Calu3 (cell line): ENCODE data around the gene FOXA2. TPM values are rescaled to one million over a fixed set of nuclear protein-coding genes. Genes with fewer than 3 reads are reported as not detected.

Experiments
- BruUV-seq: library from RNA; stranded (reverse); fragments of 400-500 nt; replicated peaks from 2 replicates; lab custom pipeline; 2021; lab: Mats Ljungman, UMichigan
- CTCF ChIA-PET: fragments of 300-600 bp; sonication (Branson Sonifier 250); formaldehyde crosslinking; loops from one replicate; lab custom pipeline; 2022; ENCODE audit warnings: antibody characterized with exemption; lab: Charles Lee
- DNase-seq: peaks from one replicate; pipeline ENCODE4 v3.0.0; 2022
- H3K27ac Mint-ChIP-seq: one replicate; pipeline ENCODE4 v1.8.0; 2022; ENCODE audit warnings: mixed read lengths; ENCODE audit not compliant: unreplicated experiment
- H3K27me3 Mint-ChIP-seq: one replicate; pipeline ENCODE4 v1.8.0; 2022; ENCODE audit warnings: mixed read lengths; ENCODE audit not compliant: unreplicated experiment
- H3K36me3 Mint-ChIP-seq: one replicate; pipeline ENCODE4 v1.8.0; 2022; ENCODE audit warnings: mild to moderate bottlenecking, moderate library complexity, mixed read lengths; ENCODE audit not compliant: insufficient read depth, unreplicated experiment
- H3K4me1 Mint-ChIP-seq: one replicate; pipeline ENCODE4 v1.8.0; 2022; ENCODE audit warnings: mild to moderate bottlenecking, low read depth, mixed read lengths; ENCODE audit not compliant: unreplicated experiment
- H3K4me3 Mint-ChIP-seq: one replicate; pipeline ENCODE4 v1.8.0; 2022; ENCODE audit warnings: mild to moderate bottlenecking, low read depth, moderate library complexity, mixed read lengths; ENCODE audit not compliant: unreplicated experiment
- H3K9me3 Mint-ChIP-seq: one replicate; pipeline ENCODE4 v1.8.0; 2022; ENCODE audit warnings: low read depth, mixed read lengths; ENCODE audit not compliant: unreplicated experiment
- intact Hi-C: fragments of 100-400 bp; cut with micrococcal nuclease; formaldehyde crosslinking; loops from one replicate; pipeline ENCODE4 v1.10.0; 2022; ENCODE audit not compliant: unreplicated experiment
- total RNA-seq: library from RNA; stranded (reverse); gene quantifications from 2 replicates; pipeline ENCODE4 v1.2.3, GENCODE V29; 2022
- TF ChIP-seq, protein P1 (sequence below): fragments of 200-600 bp; IDR thresholded peaks from one replicate; pipeline ENCODE4 v1.8.0; 2022; ENCODE audit warnings: antibody characterized with exemption; ENCODE audit not compliant: unreplicated experiment

FOXA2 gene
- total RNA-seq, 1 experiment from 2014 or later: 1.1 TPM

GRCh38 chr20:22569353-22569752 is 15.0 kb downstream of the FOXA2 start:
- TF ChIP-seq, protein P1, sequence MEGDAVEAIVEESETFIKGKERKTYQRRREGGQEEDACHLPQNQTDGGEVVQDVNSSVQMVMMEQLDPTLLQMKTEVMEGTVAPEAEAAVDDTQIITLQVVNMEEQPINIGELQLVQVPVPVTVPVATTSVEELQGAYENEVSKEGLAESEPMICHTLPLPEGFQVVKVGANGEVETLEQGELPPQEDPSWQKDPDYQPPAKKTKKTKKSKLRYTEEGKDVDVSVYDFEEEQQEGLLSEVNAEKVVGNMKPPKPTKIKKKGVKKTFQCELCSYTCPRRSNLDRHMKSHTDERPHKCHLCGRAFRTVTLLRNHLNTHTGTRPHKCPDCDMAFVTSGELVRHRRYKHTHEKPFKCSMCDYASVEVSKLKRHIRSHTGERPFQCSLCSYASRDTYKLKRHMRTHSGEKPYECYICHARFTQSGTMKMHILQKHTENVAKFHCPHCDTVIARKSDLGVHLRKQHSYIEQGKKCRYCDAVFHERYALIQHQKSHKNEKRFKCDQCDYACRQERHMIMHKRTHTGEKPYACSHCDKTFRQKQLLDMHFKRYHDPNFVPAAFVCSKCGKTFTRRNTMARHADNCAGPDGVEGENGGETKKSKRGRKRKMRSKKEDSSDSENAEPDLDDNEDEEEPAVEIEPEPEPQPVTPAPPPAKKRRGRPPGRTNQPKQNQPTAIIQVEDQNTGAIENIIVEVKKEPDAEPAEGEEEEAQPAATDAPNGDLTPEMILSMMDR: no peak
- CTCF ChIA-PET: no interaction called here

GRCh38 chr20:22568872-22569344 is 15.5 kb downstream of the FOXA2 start:
- Mint-ChIP-seq H3K4me1 (no peaks in the 10 kb centered on the region), H3K36me3 (no peaks in the 10 kb centered on the region), H3K27ac (no peak overlapping the region), H3K9me3 (no peaks in the 10 kb centered on the region), H3K27me3 (peaks cover 13% of the 10 kb centered on the region), H3K4me3 (no peak overlapping the region)
- no peak for DNase-seq
- CTCF ChIA-PET: no interaction called here
- no TSS peak for BruUV-seq
- intact Hi-C loops: loop anchor here (10.0 kb wide), 1 partner anchor 104 kb away; no protein-coding TSS in a partner anchor
- TF ChIP-seq, protein P1: no peak

More at GRCh38 chr20:22569353-22569752, 15.0 kb downstream of the FOXA2 start:
- BruUV-seq: no TSS peak
- intact Hi-C loops: loop anchor here (10.0 kb wide), 1 partner anchor 105 kb away; no protein-coding TSS in a partner anchor
- Mint-ChIP-seq H3K9me3 (no peaks in the 10 kb centered on the region), H3K36me3 (no peaks in the 10 kb centered on the region), H3K27ac (no peak overlapping the region), H3K4me3 (no peak overlapping the region), H3K4me1 (no peaks in the 10 kb centered on the region), H3K27me3 (peaks cover 13% of the 10 kb centered on the region)
- DNase-seq: no peak

DNA sequence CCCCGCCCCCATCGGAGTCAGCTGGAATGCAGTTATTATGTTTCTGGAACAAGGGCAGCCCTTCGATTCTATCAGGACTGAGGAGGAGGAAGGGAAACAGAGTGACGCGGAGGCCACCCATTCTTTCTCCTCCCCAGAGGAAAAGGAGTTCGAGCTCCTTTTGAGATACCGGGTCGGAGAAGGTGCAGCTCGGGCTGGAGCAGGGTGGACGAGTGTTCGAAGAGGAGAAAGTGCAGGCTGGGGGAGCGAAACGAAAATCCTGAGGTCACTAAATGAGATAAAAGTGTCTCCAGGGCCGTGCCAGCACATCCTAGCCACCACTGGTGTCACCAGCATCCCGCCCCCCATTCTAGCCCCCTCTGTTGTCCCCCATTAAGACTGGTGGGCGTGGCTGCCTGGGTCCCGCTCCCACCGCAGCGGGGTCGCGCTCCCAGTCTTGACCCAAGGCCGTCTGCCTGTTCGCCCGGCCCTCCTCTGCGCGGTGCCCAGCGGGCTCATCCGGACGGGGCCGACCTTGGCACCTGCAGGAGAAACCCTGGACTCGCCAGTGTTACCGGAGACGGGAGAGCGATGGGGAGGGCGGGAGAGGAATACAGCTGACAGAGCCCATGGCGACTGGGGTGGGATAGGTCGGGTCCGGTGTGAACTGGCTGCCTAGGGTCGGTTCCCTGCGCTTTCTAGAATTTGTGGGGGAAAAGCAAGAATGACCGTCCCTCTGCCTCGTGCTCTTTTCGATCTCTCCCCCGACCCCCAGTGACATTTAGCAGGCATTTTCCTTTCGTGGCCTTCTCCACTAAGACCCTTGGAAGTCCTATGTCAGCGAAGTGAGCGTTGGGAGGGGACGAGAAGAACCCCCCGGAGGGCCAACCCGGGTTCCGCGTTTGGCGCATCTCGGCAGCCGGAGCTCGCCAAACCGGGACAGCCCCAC is 16.2 kb downstream of the FOXA2 start:
- Mint-ChIP-seq H3K4me1 (no peaks in the 10 kb centered on the region), H3K4me3 (no peak overlapping the region), H3K9me3 (no peaks in the 10 kb centered on the region), H3K36me3 (no peaks in the 10 kb centered on the region), H3K27ac (no peak overlapping the region), H3K27me3 (peaks cover 13% of the 10 kb centered on the region)
- TF ChIP-seq, protein P1: no peak
- BruUV-seq: no TSS peak
- DNase-seq: no peak
- CTCF ChIA-PET: no interaction called here
- intact Hi-C loops: loop anchor here (10.0 kb wide), 1 partner anchor 103 kb away; no protein-coding TSS in a partner anchor

- Mint-ChIP-seq H3K36me3 (no peaks in the 10 kb centered on the region), H3K9me3 (no peaks in the 10 kb centered on the region), H3K27me3 (peaks cover 13% of the 10 kb centered on the region), H3K4me3 (no peak overlapping the region), H3K27ac (no peak overlapping the region), H3K4me1 (no peaks in the 10 kb centered on the region)
- no TSS peak for BruUV-seq
- TF ChIP-seq, protein P1: no peak
- CTCF ChIA-PET: no interaction called here
- intact Hi-C loops: loop anchor here (10.0 kb wide), 1 partner anchor 102 kb away; no protein-coding TSS in a partner anchor
- DNase-seq: no peak
These were observed 17.3 kb downstream of the FOXA2 start for GRCh38 chr20:22566876-22567658.
